GM18951 (cell line): ENCODE data around the gene RNF103.
"Not testable (repeated sequence)": the region's sequence is repeated elsewhere in the genome, so short reads cannot be mapped to it uniquely, and the experiment has no call there.

Experiments used
- POLR2A ChIP-seq: IDR thresholded peaks from 4 replicates; pipeline ENCODE4 v1.6.1; 2011; ENCODE audit warnings: mild to moderate bottlenecking; ENCODE audit not compliant: insufficient read length, insufficient read depth; ENCODE audit errors: extremely low read depth
- in situ Hi-C: fragments of 300-500 bp; cut with MboI; formaldehyde crosslinking; loops from one replicate; pipeline ENCODE4 v1.12.0; 2022; ENCODE audit warnings: low sequenced_read_pairs, mixed read lengths, inconsistent platforms; ENCODE audit not compliant: unreplicated experiment

RNF103 gene

GRCh38 chr2:86616502-86616901 is 7.2 kb downstream of the RNF103 start:
- TF ChIP-seq POLR2A: no peak

GRCh38 chr2:86615596-86615995 is 8.1 kb downstream of the RNF103 start:
- in situ Hi-C loops: no loop called here
- TF ChIP-seq POLR2A: no peak

More at GRCh38 chr2:86616502-86616901, 7.2 kb downstream of the RNF103 start:
- in situ Hi-C loops: no loop called here

- in situ Hi-C loops: no loop called here
- no peak for TF ChIP-seq POLR2A
Observed at GRCh38 chr2:86613515-86613914, 10.2 kb downstream of the RNF103 start.

GRCh38 chr2:86610871-86611270 is 12.8 kb downstream of the RNF103 start:
- in situ Hi-C loops: no loop called here
- no peak for TF ChIP-seq POLR2A

- no peak for TF ChIP-seq POLR2A
- in situ Hi-C loops: no loop called here
Observed at GRCh38 chr2:86608832-86609410, 14.7 kb downstream of the RNF103 start.

GRCh38 chr2:86603905-86604304 is 19.8 kb downstream of the RNF103 start:
- no peak for TF ChIP-seq POLR2A
- in situ Hi-C loops: no loop called here

- in situ Hi-C loops: no loop called here
- no peak for TF ChIP-seq POLR2A
Observed at GRCh38 chr2:86598966-86599365, 24.7 kb downstream of the RNF103 start.

GRCh38 chr2:86596118-86596517 is 27.5 kb downstream of the RNF103 start:
- TF ChIP-seq POLR2A: no peak
- in situ Hi-C loops: no loop called here

- no peak for TF ChIP-seq POLR2A
- in situ Hi-C loops: no loop called here
Observed at GRCh38 chr2:86593266-86593665, 30.4 kb downstream of the RNF103 start.

- no peak for TF ChIP-seq POLR2A
- in situ Hi-C loops: no loop called here
Observed at GRCh38 chr2:86592547-86593230, 31.0 kb downstream of the RNF103 start.

- in situ Hi-C loops: not testable (repeated sequence)
Observed at GRCh38 chr2:86589701-86590100, 34.0 kb downstream of the RNF103 start.

GRCh38 chr2:86584151-86584913 is 39.3 kb downstream of the RNF103 start:
- in situ Hi-C loops: no loop called here
- no peak for TF ChIP-seq POLR2A

GRCh38 chr2:86580560-86580959 is 43.1 kb downstream of the RNF103 start:
- in situ Hi-C loops: no loop called here
- no peak for TF ChIP-seq POLR2A

GRCh38 chr2:86577817-86578456 is 45.7 kb downstream of the RNF103 start:
- in situ Hi-C loops: no loop called here
- no peak for TF ChIP-seq POLR2A

GRCh38 chr2:86570059-86570458 is 53.6 kb downstream of the RNF103 start:
- no peak for TF ChIP-seq POLR2A
- in situ Hi-C loops: no loop called here
